Bronchial smooth muscle cell (primary cell): ENCODE data around the gene IRS4. TPM values are rescaled to one million over a fixed set of nuclear protein-coding genes. Genes with fewer than 3 reads are reported as not detected.

ENCODE experiments used
- total RNA-seq: library from RNA; depleted of rRNA; stranded (reverse); fragments of >200 nt; gene quantifications from 2 replicates; pipeline ENCODE4 v1.2.1, GENCODE V29; 2014

The IRS4 gene
- total RNA-seq, result under 0.01 TPM in 1 of 2 replicates, not detected in the other

GRCh38 chrX:108736509-108737479, at the start of gene IRS4:
Gene IRS4 (minus strand): TSS chrX:108736563.

